AG04449 (cell line): Measurements from ENCODE around the gene ZFP62.

ENCODE experiments used
- CTCF ChIA-PET: fragments of 350-600 bp; formaldehyde crosslinking; extraction: SDS; loops from one replicate; lab custom pipeline; 2021; ENCODE audit warnings: antibody characterized with exemption; lab: Yijun Ruan, JAX
- POLR2A ChIA-PET: fragments of 400-600, 350-600 bp; formaldehyde crosslinking; extraction: SDS; loops from one replicate; lab custom pipeline; 2020; ENCODE audit warnings: antibody characterized with exemption, inconsistent platforms; lab: Yijun Ruan, JAX
- DNase-seq: peaks from one replicate; pipeline ENCODE4 v3.0.0-alpha.2; 2010; ENCODE audit warnings: low read depth, low spot score
- H3K4me3 ChIP-seq: 2 replicates; pipeline ENCODE4 v1.5.1; 2011; ENCODE audit warnings: low read depth, mild to moderate bottlenecking, control low read depth, low read length
- TF ChIP-seq, protein P1 (sequence below): IDR thresholded peaks from one replicate; pipeline ENCODE4 v1.5.1; 2011; ENCODE audit warnings: mild to moderate bottlenecking, moderate library complexity, low read length, control low read depth, inconsistent platforms; ENCODE audit not compliant: insufficient read depth; ENCODE audit errors: missing control alignments

ZFP62 gene

DNA sequence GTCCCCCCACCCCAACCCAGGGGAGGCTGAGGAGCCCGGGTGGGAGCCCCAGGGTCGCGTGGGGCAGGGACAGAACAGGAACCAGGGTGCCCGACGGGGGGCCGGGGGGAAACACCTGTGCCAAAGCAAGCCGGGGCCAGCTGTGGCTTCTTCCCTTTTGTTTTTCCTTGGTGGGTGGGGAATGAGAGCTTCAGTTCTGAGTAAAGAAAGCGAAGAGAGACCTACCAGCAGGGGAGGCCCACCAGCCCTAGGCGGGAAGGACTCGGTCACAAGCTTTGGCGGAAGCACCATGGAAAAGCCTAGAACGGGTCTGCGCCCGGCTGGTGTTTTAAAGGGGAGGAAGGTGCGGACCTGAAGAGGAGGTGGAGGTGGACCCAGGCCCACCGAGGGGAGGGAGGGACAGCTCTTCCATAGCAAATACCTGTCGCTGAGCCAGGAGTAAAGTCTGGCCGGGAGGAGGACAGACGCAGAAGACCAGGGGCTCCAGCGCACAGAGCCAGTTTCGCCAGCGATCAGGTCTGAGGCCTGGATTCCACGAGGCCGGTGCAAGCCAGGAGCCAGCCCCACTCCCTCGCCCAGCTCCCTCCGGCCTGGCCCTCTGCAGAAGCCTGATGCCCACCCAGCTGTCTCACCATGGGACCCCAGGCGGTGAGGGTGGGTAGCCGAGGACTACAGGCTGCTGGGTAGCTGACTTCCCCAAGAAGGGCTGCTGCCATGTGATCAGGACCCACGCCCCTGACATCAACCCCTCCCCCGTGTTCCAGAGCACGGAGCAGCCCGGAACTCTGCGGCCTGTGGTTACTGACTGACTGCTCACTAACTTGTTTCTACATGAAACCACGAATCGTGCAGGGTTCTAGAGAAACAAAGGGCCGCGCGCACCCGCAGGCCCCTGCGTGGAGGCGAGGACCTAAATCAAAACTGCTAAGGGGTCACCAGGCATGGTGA is 57.6 kb downstream of the ZFP62 start:
- peak overlapping the region; percentile 50 for H3K4me3 ChIP-seq
- TF ChIP-seq, protein P1, sequence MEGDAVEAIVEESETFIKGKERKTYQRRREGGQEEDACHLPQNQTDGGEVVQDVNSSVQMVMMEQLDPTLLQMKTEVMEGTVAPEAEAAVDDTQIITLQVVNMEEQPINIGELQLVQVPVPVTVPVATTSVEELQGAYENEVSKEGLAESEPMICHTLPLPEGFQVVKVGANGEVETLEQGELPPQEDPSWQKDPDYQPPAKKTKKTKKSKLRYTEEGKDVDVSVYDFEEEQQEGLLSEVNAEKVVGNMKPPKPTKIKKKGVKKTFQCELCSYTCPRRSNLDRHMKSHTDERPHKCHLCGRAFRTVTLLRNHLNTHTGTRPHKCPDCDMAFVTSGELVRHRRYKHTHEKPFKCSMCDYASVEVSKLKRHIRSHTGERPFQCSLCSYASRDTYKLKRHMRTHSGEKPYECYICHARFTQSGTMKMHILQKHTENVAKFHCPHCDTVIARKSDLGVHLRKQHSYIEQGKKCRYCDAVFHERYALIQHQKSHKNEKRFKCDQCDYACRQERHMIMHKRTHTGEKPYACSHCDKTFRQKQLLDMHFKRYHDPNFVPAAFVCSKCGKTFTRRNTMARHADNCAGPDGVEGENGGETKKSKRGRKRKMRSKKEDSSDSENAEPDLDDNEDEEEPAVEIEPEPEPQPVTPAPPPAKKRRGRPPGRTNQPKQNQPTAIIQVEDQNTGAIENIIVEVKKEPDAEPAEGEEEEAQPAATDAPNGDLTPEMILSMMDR = no peak
- POLR2A ChIA-PET = interaction anchor here (0.8 kb wide), 1 partner anchor 18 kb away, joined by 3 read pairs; no protein-coding TSS in a partner anchor
- DNase-seq = no peak
- CTCF ChIA-PET = interaction anchor here (6.5 kb wide), 1 partner anchor 17 kb away, joined by 66 read pairs; no protein-coding TSS in a partner anchor

DNA sequence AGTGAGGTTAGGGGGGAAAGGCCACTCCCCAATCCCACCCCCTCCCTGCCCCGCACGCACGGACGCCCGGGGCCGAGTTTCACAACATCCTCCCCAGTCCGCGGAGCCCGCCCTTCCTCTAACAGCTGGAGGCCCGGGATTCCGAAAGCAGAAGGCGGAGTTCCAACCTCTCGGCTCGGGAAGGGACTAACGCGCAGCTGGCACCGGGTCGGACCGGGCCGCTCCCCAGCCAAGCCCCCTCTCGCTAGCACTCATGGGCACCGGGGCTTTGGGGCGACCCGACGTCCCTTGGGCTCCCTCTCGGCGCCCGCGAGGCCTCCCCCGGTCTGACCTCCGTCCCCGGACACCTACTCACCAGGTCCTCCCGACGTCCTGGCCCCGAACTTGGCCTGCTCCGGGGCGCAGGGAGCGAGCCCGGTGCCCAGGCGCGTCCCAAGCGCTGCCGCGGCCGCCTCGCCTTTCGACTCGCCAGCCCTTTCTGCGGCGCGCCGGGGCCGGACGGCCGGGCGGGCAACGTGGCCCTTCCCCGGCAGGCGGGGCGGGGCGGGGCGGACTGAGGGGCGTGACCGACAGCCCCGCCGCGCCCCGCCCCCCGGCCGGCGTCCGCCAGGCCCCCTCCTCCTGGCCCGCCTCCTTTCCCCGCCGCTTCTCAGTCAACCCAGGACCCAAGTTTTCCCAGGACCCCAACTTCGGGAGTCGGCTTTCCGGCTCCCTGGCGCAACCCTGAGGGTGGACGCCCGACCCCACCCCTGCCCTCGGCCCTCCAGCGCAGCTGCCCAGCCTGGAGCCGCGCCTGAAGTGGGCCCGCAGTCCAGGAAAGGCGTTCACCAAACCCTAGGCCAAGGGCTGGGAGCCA is 58.5 kb downstream of the ZFP62 start, which contains the start of gene MGAT1:
Gene MGAT1, minus strand, starts transcription at position 482 of the 856 bp plus-strand sequence. CDS start 9,835 bp downstream, outside the sequence.
- H3K4me3 ChIP-seq = peak within 1 kb of the TSS; percentile 97
- DNase-seq = no peak
- ChIA-PET POLR2A (interaction anchor here (0.9 to 1.6 kb wide), 3 partner anchors 8 to 459 kb away, joined by 3 to 15 read pairs (median 7); no protein-coding TSS in a partner anchor), CTCF (interaction anchor here (1.7 to 6.5 kb wide), 2 partner anchors 16 to 67 kb away, joined by 6 to 66 read pairs; no protein-coding TSS in a partner anchor)
- TF ChIP-seq, protein P1 = no peak

- TF ChIP-seq, protein P1 = no peak
- no peak for DNase-seq
- peak overlapping the region; percentile 97 for H3K4me3 ChIP-seq
- ChIA-PET POLR2A (interaction anchor here (0.9 to 1.6 kb wide), 3 partner anchors 9 to 460 kb away, joined by 3 to 15 read pairs (median 7); no protein-coding TSS in a partner anchor), CTCF (interaction anchor here (1.7 to 6.5 kb wide), 2 partner anchors 15 to 67 kb away, joined by 6 to 66 read pairs; no protein-coding TSS in a partner anchor)
Measured at GRCh38 chr5:180801596-180802324, 59.3 kb downstream of the ZFP62 start.

DNA sequence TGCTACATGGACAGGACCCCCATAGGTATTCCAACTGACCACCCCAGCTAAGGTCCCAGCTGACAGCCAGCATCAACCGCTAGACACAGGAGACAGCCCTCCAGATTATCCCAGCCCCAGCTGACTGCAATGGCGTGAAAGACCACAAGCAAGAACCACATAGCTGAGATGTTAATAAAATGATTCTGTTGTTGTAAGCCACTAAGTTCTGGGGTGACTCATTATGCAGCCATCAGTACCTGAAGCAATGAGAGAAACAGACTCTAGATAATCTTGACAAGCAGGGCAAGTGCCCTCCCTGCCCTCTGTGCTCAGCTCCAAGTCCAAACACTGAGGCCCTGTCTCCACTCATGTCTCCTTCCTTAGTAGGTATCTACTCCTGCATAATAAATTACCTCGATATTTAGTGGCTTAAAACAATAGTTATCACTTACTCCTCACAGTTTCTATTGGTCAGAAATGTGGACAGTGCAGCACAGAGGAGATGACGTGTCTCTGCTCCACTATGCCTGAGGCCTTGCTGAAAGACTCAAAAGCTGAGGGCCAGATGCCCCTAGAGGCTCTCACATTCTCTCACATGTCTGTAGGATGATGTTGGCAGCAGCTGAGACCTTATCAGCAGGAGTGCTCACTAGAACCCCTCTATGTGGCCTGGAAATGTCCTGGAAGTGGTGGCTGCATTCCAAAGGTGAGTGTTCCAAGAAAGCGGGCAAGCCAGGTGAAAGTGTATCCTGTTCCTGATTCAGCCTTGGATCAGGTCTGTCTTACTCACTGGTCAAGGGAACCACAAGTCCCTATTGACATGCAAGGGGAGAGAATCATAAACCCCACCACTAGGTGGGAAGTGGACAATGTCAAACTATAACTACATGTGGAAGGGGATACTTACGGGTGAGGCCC is 60.9 kb downstream of the ZFP62 start:
- no peak for DNase-seq
- TF ChIP-seq, protein P1 = peak; percentile 1
- ChIA-PET CTCF (interaction anchor here (0.9 to 6.5 kb wide), 3 partner anchors 10 to 69 kb away, joined by 3 to 66 read pairs (median 6); no protein-coding TSS in a partner anchor), POLR2A (interaction anchor here (0.8 to 1.5 kb wide), 4 partner anchors 10 to 30 kb away, joined by 5 to 10 read pairs (median 8); no protein-coding TSS in a partner anchor)
- peak overlapping the region; percentile 36 for H3K4me3 ChIP-seq

DNA sequence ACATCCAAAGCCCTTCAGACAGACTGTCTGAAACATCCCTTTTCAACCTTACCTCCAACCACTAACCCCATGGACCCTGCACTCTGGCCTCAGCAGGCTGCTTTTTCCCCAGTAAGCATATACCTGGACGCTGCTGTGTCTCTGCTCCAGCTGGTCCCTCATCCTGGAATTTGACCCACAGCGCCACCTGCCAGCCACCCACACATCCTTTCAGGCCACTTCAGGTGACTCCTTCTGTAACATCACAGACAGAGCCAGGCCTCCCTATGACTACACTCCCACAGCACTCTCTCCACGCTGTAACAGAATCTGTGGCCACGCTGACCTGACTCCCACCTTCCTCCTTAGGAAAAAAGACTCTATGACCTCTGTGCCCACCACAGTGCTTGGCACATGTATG is 61.9 kb downstream of the ZFP62 start:
- CTCF ChIA-PET = interaction anchor here (6.5 kb wide), 1 partner anchor 12 kb away, joined by 66 read pairs; no protein-coding TSS in a partner anchor
- TF ChIP-seq, protein P1 = no peak
- POLR2A ChIA-PET = interaction anchor here (1.3 to 1.5 kb wide), 3 partner anchors 11 to 31 kb away, joined by 7 to 10 read pairs (median 9); no protein-coding TSS in a partner anchor
- DNase-seq = no peak
- H3K4me3 ChIP-seq = no peak overlapping the region
